ENCODE results near the gene GABRR3.

Gene GABRR3

GRCh38 chr3:98025392-98025945 lies 9.6 kb downstream of the GABRR3 start:
- H3K27me3 ChIP-seq (replicated peaks; ENCODE audit: insufficient read depth, low read length), result no peaks in the 10 kb centered on the region
- 0 out of 2 replicates have a peak, but pooled peaks cover 3% of the 10 kb centered on the region for H3F3A ChIP-seq (ENCODE audit: insufficient read depth, low read length)
- no peaks in the 10 kb centered on the region for H4K20me1 ChIP-seq (ENCODE audit: insufficient read depth, low read length)
- no peak overlapping the region for H3K4me2 ChIP-seq (ENCODE audit: low read depth, low read length)
- no peak overlapping the region for H2AFZ ChIP-seq (ENCODE audit: low read length)
- H3K9me3 ChIP-seq (replicated peaks; ENCODE audit: insufficient read depth, low read length), result no peaks in the 10 kb centered on the region
- DNase-seq, result no peak
- H3K9me2 ChIP-seq (replicated peaks; ENCODE audit: insufficient read depth, low read length), result no peaks in the 10 kb centered on the region
- H3K4me3 ChIP-seq (ENCODE audit: low read length), result no peak overlapping the region
- H3K4me1 ChIP-seq (ENCODE audit: low read length), result peaks cover 4% of the 10 kb centered on the region; the same call in 1 of the 2 replicates
- TF ChIP-seq, protein P1, sequence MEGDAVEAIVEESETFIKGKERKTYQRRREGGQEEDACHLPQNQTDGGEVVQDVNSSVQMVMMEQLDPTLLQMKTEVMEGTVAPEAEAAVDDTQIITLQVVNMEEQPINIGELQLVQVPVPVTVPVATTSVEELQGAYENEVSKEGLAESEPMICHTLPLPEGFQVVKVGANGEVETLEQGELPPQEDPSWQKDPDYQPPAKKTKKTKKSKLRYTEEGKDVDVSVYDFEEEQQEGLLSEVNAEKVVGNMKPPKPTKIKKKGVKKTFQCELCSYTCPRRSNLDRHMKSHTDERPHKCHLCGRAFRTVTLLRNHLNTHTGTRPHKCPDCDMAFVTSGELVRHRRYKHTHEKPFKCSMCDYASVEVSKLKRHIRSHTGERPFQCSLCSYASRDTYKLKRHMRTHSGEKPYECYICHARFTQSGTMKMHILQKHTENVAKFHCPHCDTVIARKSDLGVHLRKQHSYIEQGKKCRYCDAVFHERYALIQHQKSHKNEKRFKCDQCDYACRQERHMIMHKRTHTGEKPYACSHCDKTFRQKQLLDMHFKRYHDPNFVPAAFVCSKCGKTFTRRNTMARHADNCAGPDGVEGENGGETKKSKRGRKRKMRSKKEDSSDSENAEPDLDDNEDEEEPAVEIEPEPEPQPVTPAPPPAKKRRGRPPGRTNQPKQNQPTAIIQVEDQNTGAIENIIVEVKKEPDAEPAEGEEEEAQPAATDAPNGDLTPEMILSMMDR (IDR thresholded peaks at IDR 0.05; ENCODE audit: low read length), result no peak
- TF ChIP-seq EZH2phosphoT487 (IDR thresholded peaks at IDR 0.05; ENCODE audit: low read length) (no peak), EZH2 (optimal IDR thresholded peaks at IDR 0.05; ENCODE audit: low read depth, low read length) (no peak)
- no peak overlapping the region for H3K27ac ChIP-seq (ENCODE audit: low read length)
- no peaks in the 10 kb centered on the region for H3K36me3 ChIP-seq (replicated peaks; ENCODE audit: insufficient read depth, low read length)
- H3K9ac ChIP-seq (ENCODE audit: low read length), result no peak overlapping the region
- no peaks in the 10 kb centered on the region for H3K79me2 ChIP-seq (ENCODE audit: low read length)

- no peak overlapping the region for H3K4me3 ChIP-seq (ENCODE audit: low read length)
- H3K4me2 ChIP-seq (ENCODE audit: low read depth, low read length), result peak overlapping the region; percentile 9; the same call in 1 of the 2 replicates
- no peaks in the 10 kb centered on the region for H3K4me1 ChIP-seq (ENCODE audit: low read length)
- no peak overlapping the region for H3K27ac ChIP-seq (ENCODE audit: low read length)
- H3K9me2 ChIP-seq (replicated peaks; ENCODE audit: insufficient read depth, low read length), result no peaks in the 10 kb centered on the region
- no peak for TF ChIP-seq EZH2 (optimal IDR thresholded peaks at IDR 0.05; ENCODE audit: low read depth, low read length)
- TF ChIP-seq, protein P1 (IDR thresholded peaks at IDR 0.05; ENCODE audit: low read length), result peak; percentile 98
- no peaks in the 10 kb centered on the region for H3K27me3 ChIP-seq (replicated peaks; ENCODE audit: insufficient read depth, low read length)
- H3K9me3 ChIP-seq (replicated peaks; ENCODE audit: insufficient read depth, low read length), result no peaks in the 10 kb centered on the region
- peak; percentile 82 for DNase-seq
- 0 out of 2 replicates have a peak overlapping the region, but pooled peaks have one; percentile 11 for H2AFZ ChIP-seq (ENCODE audit: low read length)
- H3K36me3 ChIP-seq (replicated peaks; ENCODE audit: insufficient read depth, low read length), result no peaks in the 10 kb centered on the region
- 0 out of 2 replicates have a peak, but pooled peaks cover 3% of the 10 kb centered on the region for H3F3A ChIP-seq (ENCODE audit: insufficient read depth, low read length)
- no peak overlapping the region for H3K9ac ChIP-seq (ENCODE audit: low read length)
- H3K79me2 ChIP-seq (ENCODE audit: low read length), result no peaks in the 10 kb centered on the region
- no peaks in the 10 kb centered on the region for H4K20me1 ChIP-seq (ENCODE audit: insufficient read depth, low read length)
These were observed 11.9 kb downstream of the GABRR3 start for GRCh38 chr3:98022978-98023820.

- peak; percentile 34 for DNase-seq
- no peak overlapping the region for H3K4me3 ChIP-seq (ENCODE audit: low read length)
These were observed 13.1 kb downstream of the GABRR3 start for GRCh38 chr3:98021830-98022560.

More at GRCh38 chr3:98021830-98022560, 13.1 kb downstream of the GABRR3 start:
- Histone ChIP-seq H3K9me3 (replicated peaks; ENCODE audit: insufficient read depth, low read length) (no peaks in the 10 kb centered on the region), H3K4me1 (ENCODE audit: low read length) (no peaks in the 10 kb centered on the region), H3K27me3 (replicated peaks; ENCODE audit: insufficient read depth, low read length) (no peaks in the 10 kb centered on the region), H3K9ac (ENCODE audit: low read length) (no peak overlapping the region), H2AFZ (ENCODE audit: low read length) (no peak overlapping the region; the same call in 1 of the 2 replicates), H3K9me2 (replicated peaks; ENCODE audit: insufficient read depth, low read length) (no peaks in the 10 kb centered on the region), H3K79me2 (ENCODE audit: low read length) (no peaks in the 10 kb centered on the region), H3F3A (ENCODE audit: insufficient read depth, low read length) (0 out of 2 replicates have a peak, but pooled peaks cover 3% of the 10 kb centered on the region), H3K27ac (ENCODE audit: low read length) (no peak overlapping the region), H3K4me2 (ENCODE audit: low read depth, low read length) (no peak overlapping the region), H3K36me3 (replicated peaks; ENCODE audit: insufficient read depth, low read length) (no peaks in the 10 kb centered on the region), H4K20me1 (ENCODE audit: insufficient read depth, low read length) (no peaks in the 10 kb centered on the region)
- TF ChIP-seq EZH2phosphoT487 (IDR thresholded peaks at IDR 0.05; ENCODE audit: low read length) (no peak), EZH2 (optimal IDR thresholded peaks at IDR 0.05; ENCODE audit: low read depth, low read length) (no peak)
- TF ChIP-seq, protein P1 (IDR thresholded peaks at IDR 0.05; ENCODE audit: low read length), result no peak

Measured in MM.1S (cell line).